ENCODE data around the gene CALR. TPM values are rescaled to one million over a fixed set of nuclear protein-coding genes. Genes with fewer than 3 reads are reported as not detected.

CALR gene
- polyA plus RNA-seq, 1 of the 3 experiments (the other 2 are of a cell fraction): 1,334 TPM

DNA sequence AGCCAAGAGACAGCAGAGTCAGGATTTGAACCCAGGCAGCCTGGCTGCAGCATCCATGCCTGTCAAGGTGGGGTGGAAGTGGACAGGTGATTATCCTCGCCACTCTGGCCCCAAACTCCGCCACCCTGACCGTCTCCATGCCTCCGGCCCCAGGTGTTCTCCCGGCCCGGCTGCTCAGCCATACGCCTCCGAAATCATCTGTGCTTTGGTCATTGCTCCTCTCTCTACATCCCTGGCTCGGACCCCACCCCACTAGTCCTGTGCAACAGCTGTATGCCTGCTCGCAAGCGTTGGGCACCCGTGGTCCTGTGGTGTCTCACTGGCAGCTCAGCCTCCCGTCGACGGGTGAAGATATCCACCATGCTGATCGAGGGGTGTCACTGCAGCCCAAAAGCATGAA lies 34.8 kb downstream of the CALR start:
- peaks cover 6 to 33% of the 10 kb centered on the region in 2 experiments; a peak in 3 of 4 replicates for H3K4me1 ChIP-seq (ENCODE audit: control insufficient read depth in 1 of 2, insufficient read depth in 2 of 2, low read depth in 1 of 2, low read length in 1 of 2)
- H3K27me3 ChIP-seq (ENCODE audit: insufficient read depth): no peaks in the 10 kb centered on the region
- H3F3A ChIP-seq (replicated peaks; ENCODE audit: insufficient read depth): peaks cover 11% of the 10 kb centered on the region
- no peak overlapping the region for H3K9ac ChIP-seq
- no peaks in the 10 kb centered on the region for H3K9me2 ChIP-seq
- no peak for TF ChIP-seq TCF12 (IDR thresholded peaks at IDR 0.05)
- no peak for TF ChIP-seq NFIC (IDR thresholded peaks at IDR 0.05; ENCODE audit: borderline replicate concordance)
- TF ChIP-seq, protein P1, sequence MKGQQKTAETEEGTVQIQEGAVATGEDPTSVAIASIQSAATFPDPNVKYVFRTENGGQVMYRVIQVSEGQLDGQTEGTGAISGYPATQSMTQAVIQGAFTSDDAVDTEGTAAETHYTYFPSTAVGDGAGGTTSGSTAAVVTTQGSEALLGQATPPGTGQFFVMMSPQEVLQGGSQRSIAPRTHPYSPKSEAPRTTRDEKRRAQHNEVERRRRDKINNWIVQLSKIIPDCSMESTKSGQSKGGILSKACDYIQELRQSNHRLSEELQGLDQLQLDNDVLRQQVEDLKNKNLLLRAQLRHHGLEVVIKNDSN (IDR thresholded peaks at IDR 0.05; ENCODE audit: borderline replicate concordance, low read depth): no peak
- no peak for TF ChIP-seq EZH2phosphoT487 (IDR thresholded peaks at IDR 0.05; ENCODE audit: borderline replicate concordance, low read depth)
- no peak for TF ChIP-seq RCOR1 (IDR thresholded peaks at IDR 0.05; ENCODE audit: low read length)
- no peak for TF ChIP-seq ELF1 (IDR thresholded peaks at IDR 0.05)
- TF ChIP-seq FOSL2 (IDR thresholded peaks at IDR 0.05; ENCODE audit: borderline replicate concordance, low read depth): no peak
- TF ChIP-seq SIN3A (IDR thresholded peaks at IDR 0.05; ENCODE audit: borderline replicate concordance, low read depth, low read length): no peak
- no peak for TF ChIP-seq NRF1 (IDR thresholded peaks at IDR 0.05; ENCODE audit: low read depth, low read length)
- TF ChIP-seq TAF1 (IDR thresholded peaks at IDR 0.05; ENCODE audit: borderline replicate concordance, low read depth, low read length): no peak
- no peak for TF ChIP-seq SMC3 (IDR thresholded peaks at IDR 0.05; ENCODE audit: low read depth, low read length)
- no peak overlapping the region for H3K4me2 ChIP-seq
- H3K79me2 ChIP-seq (ENCODE audit: insufficient read depth): no peaks in the 10 kb centered on the region
- no peak overlapping the region for H2AFZ ChIP-seq (ENCODE audit: low read depth)
- ChIA-PET POLR2A (no interaction called here), CTCF (interaction anchor here (8.1 to 24.6 kb wide), 2 partner anchors 7 to 120 kb away, joined by 256 to 603 read pairs; partner anchors contain the start of gene DAND5)
- 96% methylated on average over 16 of the region's 16 CpGs for WGBS (ENCODE audit: low lambda C conversion rate)
- no peaks in the 10 kb centered on the region for H3K36me3 ChIP-seq (replicated peaks in 1 of 2; ENCODE audit: control insufficient read depth in 1 of 2, insufficient read depth in 2 of 2, low read length in 1 of 2)
- peak overlapping the region in 1 of 2 experiments; percentile 51; a peak in 1 of 4 replicates for H3K27ac ChIP-seq (ENCODE audit: low read depth in 2 of 2, low read length in 1 of 2)
- no peak overlapping the region for H3K4me3 ChIP-seq (ENCODE audit: low read depth in 2 of 2, low read length in 1 of 2)
- no peak for DNase-seq
- H4K20me1 ChIP-seq (ENCODE audit: insufficient read depth): no peaks in the 10 kb centered on the region
- no peaks in the 10 kb centered on the region for H3K9me3 ChIP-seq

DNA sequence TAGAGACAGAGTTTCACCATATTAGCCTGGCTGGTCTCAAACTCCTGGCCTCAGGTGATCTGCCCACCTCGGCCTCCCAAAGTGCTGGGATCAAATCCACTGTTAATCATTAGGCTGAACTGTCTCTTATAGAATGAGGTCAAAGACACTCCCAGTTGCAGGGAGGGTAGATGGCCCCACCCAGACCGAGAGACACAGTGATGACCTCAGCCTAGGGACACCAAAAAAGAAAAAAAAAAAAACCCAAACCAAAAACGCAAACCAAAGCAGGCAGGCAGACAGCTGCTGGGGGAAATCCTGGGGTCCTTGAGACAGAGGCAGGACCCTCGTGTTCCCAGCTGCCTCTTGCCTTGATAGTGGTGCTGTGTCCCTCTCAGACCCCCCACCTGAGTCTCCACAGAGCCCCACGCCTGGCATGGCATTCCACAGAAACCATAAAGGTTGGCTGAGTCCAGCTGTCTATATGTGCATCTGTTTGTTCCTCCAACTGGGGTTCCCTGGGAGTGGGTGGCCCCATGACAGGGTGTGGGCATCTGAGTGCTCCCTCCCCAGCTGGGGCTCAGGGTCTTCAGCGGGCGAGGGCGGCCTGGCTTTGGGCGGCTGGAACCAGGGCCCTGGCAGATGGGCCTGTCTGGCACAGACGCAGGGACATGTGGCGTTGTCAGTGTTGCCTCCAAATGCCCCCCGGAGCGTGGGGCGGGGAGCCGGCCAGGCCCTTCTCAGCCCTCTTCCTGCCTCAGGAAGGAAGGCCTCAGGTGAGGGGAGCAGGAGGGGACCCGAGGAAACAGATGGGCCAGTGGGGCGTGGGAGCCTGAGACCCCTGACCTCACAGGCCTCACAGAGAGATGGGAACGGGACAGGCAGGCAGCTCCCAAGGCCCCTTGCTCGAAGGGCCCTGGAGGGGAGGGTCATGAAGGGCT lies 36.2 kb downstream of the CALR start:
- Histone ChIP-seq H4K20me1 (ENCODE audit: insufficient read depth) (no peaks in the 10 kb centered on the region), H2AFZ (ENCODE audit: low read depth) (no peak overlapping the region), H3K4me2 (no peak overlapping the region), H3K27ac (ENCODE audit: low read depth in 2 of 2, low read length in 1 of 2) (peak overlapping the region in 1 of 2 experiments; percentile 92; a peak in 2 of 4 replicates), H3K79me2 (ENCODE audit: insufficient read depth) (no peaks in the 10 kb centered on the region), H3K9me2 (no peaks in the 10 kb centered on the region), H3K27me3 (ENCODE audit: insufficient read depth) (no peaks in the 10 kb centered on the region), H3K4me1 (ENCODE audit: control insufficient read depth in 1 of 2, insufficient read depth in 2 of 2, low read depth in 1 of 2, low read length in 1 of 2) (peaks cover 2 to 27% of the 10 kb centered on the region in 2 experiments; a peak in 2 of 4 replicates), H3K9ac (no peak overlapping the region), H3K4me3 (ENCODE audit: low read depth in 2 of 2, low read length in 1 of 2) (no peak overlapping the region), H3K9me3 (no peaks in the 10 kb centered on the region), H3K36me3 (replicated peaks in 1 of 2; ENCODE audit: control insufficient read depth in 1 of 2, insufficient read depth in 2 of 2, low read length in 1 of 2) (no peaks in the 10 kb centered on the region), H3F3A (replicated peaks; ENCODE audit: insufficient read depth) (peaks cover 11% of the 10 kb centered on the region)
- WGBS (ENCODE audit: low lambda C conversion rate): 66% methylated on average over 9 of the region's 19 CpGs
- TF ChIP-seq EP300 (IDR thresholded peaks at IDR 0.05; ENCODE audit: borderline replicate concordance in 1 of 2, low read depth in 1 of 2, low read length in 1 of 2): peak in 1 of 2 experiments; percentile 84; a peak in 2 of 4 replicates
- TF ChIP-seq, protein P2, sequence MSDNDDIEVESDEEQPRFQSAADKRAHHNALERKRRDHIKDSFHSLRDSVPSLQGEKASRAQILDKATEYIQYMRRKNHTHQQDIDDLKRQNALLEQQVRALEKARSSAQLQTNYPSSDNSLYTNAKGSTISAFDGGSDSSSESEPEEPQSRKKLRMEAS (IDR thresholded peaks at IDR 0.05; ENCODE audit: low read depth): no peak
- TF ChIP-seq TCF12 (IDR thresholded peaks at IDR 0.05): no peak
- no peak for TF ChIP-seq SIN3A (IDR thresholded peaks at IDR 0.05; ENCODE audit: borderline replicate concordance, low read depth, low read length)
- TF ChIP-seq FOXJ3 (CRISPR knock-in tag; IDR thresholded peaks at IDR 0.05): no peak
- peak; percentile 28 for TF ChIP-seq RAD21 (IDR thresholded peaks at IDR 0.05; ENCODE audit: low read length)
- TF ChIP-seq, protein P1 (IDR thresholded peaks at IDR 0.05; ENCODE audit: borderline replicate concordance, low read depth): no peak
- TF ChIP-seq CHD2 (IDR thresholded peaks at IDR 0.05; ENCODE audit: low read length, partially characterized antibody): peak; percentile 35
- TF ChIP-seq GATA2 (CRISPR knock-in tag; IDR thresholded peaks at IDR 0.05): no peak
- TF ChIP-seq RCOR1 (IDR thresholded peaks at IDR 0.05; ENCODE audit: low read length): 0 out of 2 replicates have a peak, but pooled peaks have one; percentile 33
- peak; percentile 78 for DNase-seq
- POLR2A ChIA-PET: interaction anchor here (0.7 to 2.5 kb wide), 8 partner anchors 9 to 178 kb away, joined by 3 to 17 read pairs (median 4); partner anchors contain the start of gene CALR
- CTCF ChIA-PET: interaction anchor here (0.6 to 24.6 kb wide), 9 partner anchors 8 to 175 kb away, joined by 3 to 603 read pairs (median 6); partner anchors contain the start of genes DAND5, IER2 and STX10

Measured in SK-N-SH (cell line).